ENCODE results near the gene B3GNT9.
"Not testable (repeated sequence)": the region's sequence is repeated elsewhere in the genome, so short reads cannot be mapped to it uniquely, and the experiment has no call there.

DNA sequence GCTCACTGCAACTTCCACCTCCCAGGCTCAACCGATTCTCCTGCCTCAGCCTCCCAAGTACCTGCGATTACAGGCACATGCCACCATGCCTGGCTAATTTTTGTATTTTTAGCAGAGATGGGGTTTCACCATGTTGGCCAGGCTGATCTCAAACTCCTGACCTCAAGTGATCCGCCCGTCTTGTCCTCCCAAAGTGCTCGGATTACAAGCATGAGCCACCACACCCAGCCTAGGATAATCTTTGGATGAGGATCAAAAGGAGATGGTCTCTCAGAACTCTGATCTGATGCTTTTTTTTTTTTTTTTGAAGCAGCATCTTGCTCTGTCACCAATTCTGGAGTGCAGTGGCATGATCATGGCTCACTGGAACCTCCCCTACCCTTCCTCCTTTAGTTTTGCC lies 28.0 kb downstream of the B3GNT9 start:
- TF ChIP-seq EZH2phosphoT487 (IDR thresholded peaks at IDR 0.05; ENCODE audit: insufficient read depth, low read depth); EZH2 (IDR thresholded peaks at IDR 0.05; ENCODE audit: insufficient read depth, poor library complexity, severe bottlenecking): not testable (repeated sequence)
